HL-60 (cell line): ENCODE results near the gene SMURF1.

Experiments
- DNase-seq, 2 experiments: peaks; one replicate each; pipeline ENCODE4 v3.0.0-alpha.2; 2010 to 2020; ENCODE audit warnings: low read depth in 1 of 2, low spot score in 1 of 2
- H3K27ac ChIP-seq: fragments of 250-450 bp; sonication (Bioruptor Pico); replicated peaks from 2 replicates; pipeline ENCODE4 v1.5.1; 2020; ENCODE audit warnings: mild to moderate bottlenecking, moderate library complexity
- H3K27me3 ChIP-seq: fragments of 250-450 bp; sonication (Bioruptor Pico); 2 replicates; pipeline ENCODE4 v1.5.1; 2021; ENCODE audit warnings: mild to moderate bottlenecking, moderate library complexity; ENCODE audit not compliant: insufficient read depth, poor library complexity, severe bottlenecking
- H3K4me3 ChIP-seq: replicated peaks from 2 replicates; pipeline ENCODE4 v1.5.1; 2011; ENCODE audit warnings: mild to moderate bottlenecking, control low read depth, low read length; ENCODE audit not compliant: insufficient read depth
- GABPA ChIP-seq: IDR thresholded peaks from 2 replicates; pipeline ENCODE4 v1.6.1; 2012; ENCODE audit warnings: low read depth
- POLR2AphosphoS5 ChIP-seq: IDR thresholded peaks from 2 replicates; pipeline ENCODE4 v1.6.1; 2012; ENCODE audit warnings: low read depth
- SPI1 ChIP-seq: IDR thresholded peaks from 2 replicates; pipeline ENCODE4 v1.6.1; 2012; ENCODE audit warnings: low read depth, mild to moderate bottlenecking, borderline replicate concordance
- TF ChIP-seq, protein P1 (sequence below): IDR thresholded peaks from 2 replicates; pipeline ENCODE4 v1.6.1; 2012; ENCODE audit warnings: low read depth; ENCODE audit not compliant: insufficient replicate concordance
- TF ChIP-seq, protein P2 (sequence below): IDR thresholded peaks from one replicate; pipeline ENCODE4 v1.5.1; 2011; ENCODE audit warnings: low read length, control low read depth, inconsistent platforms; ENCODE audit not compliant: insufficient read depth

The SMURF1 gene

GRCh38 chr7:99005776-99006175 is 138.1 kb downstream of the SMURF1 start:
- Histone ChIP-seq H3K27ac (no peak overlapping the region), H3K27me3 (no peaks in the 10 kb centered on the region), H3K4me3 (no peak overlapping the region)
- TF ChIP-seq GABPA = no peak
- TF ChIP-seq, protein P1, sequence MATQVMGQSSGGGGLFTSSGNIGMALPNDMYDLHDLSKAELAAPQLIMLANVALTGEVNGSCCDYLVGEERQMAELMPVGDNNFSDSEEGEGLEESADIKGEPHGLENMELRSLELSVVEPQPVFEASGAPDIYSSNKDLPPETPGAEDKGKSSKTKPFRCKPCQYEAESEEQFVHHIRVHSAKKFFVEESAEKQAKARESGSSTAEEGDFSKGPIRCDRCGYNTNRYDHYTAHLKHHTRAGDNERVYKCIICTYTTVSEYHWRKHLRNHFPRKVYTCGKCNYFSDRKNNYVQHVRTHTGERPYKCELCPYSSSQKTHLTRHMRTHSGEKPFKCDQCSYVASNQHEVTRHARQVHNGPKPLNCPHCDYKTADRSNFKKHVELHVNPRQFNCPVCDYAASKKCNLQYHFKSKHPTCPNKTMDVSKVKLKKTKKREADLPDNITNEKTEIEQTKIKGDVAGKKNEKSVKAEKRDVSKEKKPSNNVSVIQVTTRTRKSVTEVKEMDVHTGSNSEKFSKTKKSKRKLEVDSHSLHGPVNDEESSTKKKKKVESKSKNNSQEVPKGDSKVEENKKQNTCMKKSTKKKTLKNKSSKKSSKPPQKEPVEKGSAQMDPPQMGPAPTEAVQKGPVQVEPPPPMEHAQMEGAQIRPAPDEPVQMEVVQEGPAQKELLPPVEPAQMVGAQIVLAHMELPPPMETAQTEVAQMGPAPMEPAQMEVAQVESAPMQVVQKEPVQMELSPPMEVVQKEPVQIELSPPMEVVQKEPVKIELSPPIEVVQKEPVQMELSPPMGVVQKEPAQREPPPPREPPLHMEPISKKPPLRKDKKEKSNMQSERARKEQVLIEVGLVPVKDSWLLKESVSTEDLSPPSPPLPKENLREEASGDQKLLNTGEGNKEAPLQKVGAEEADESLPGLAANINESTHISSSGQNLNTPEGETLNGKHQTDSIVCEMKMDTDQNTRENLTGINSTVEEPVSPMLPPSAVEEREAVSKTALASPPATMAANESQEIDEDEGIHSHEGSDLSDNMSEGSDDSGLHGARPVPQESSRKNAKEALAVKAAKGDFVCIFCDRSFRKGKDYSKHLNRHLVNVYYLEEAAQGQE = no peak
- no peak for TF ChIP-seq POLR2AphosphoS5
- no peak for TF ChIP-seq SPI1
- TF ChIP-seq, protein P2, sequence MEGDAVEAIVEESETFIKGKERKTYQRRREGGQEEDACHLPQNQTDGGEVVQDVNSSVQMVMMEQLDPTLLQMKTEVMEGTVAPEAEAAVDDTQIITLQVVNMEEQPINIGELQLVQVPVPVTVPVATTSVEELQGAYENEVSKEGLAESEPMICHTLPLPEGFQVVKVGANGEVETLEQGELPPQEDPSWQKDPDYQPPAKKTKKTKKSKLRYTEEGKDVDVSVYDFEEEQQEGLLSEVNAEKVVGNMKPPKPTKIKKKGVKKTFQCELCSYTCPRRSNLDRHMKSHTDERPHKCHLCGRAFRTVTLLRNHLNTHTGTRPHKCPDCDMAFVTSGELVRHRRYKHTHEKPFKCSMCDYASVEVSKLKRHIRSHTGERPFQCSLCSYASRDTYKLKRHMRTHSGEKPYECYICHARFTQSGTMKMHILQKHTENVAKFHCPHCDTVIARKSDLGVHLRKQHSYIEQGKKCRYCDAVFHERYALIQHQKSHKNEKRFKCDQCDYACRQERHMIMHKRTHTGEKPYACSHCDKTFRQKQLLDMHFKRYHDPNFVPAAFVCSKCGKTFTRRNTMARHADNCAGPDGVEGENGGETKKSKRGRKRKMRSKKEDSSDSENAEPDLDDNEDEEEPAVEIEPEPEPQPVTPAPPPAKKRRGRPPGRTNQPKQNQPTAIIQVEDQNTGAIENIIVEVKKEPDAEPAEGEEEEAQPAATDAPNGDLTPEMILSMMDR = no peak
- DNase-seq = peak in 1 of 2 experiments; percentile 16

- no peak for DNase-seq
- Histone ChIP-seq H3K27ac (no peak overlapping the region), H3K27me3 (no peaks in the 10 kb centered on the region), H3K4me3 (no peak overlapping the region)
- TF ChIP-seq, protein P1 = no peak
- TF ChIP-seq, protein P2 = no peak
- no peak for TF ChIP-seq GABPA
- TF ChIP-seq SPI1 = no peak
- no peak for TF ChIP-seq POLR2AphosphoS5
These were observed 139.0 kb downstream of the SMURF1 start for GRCh38 chr7:99004781-99005500.

- TF ChIP-seq, protein P1 = no peak
- no peak for TF ChIP-seq GABPA
- TF ChIP-seq SPI1 = no peak
- no peak for TF ChIP-seq POLR2AphosphoS5
- TF ChIP-seq, protein P2 = no peak
- no peak for DNase-seq
- Histone ChIP-seq H3K4me3 (no peak overlapping the region), H3K27ac (no peak overlapping the region), H3K27me3 (no peaks in the 10 kb centered on the region)
These were observed 139.7 kb downstream of the SMURF1 start for GRCh38 chr7:99004216-99004615.
